ENCODE measurements around the gene ELOVL7. TPM values are rescaled to one million over a fixed set of nuclear protein-coding genes. Genes with fewer than 3 reads are reported as not detected.

The ELOVL7 gene
- total and polyA plus RNA-seq, 10 of the 15 experiments (the other 5 are each of a cell fraction or from before 2014, with no cell fraction given) = 0.26 to 1.2 (median 0.92) TPM

DNA sequence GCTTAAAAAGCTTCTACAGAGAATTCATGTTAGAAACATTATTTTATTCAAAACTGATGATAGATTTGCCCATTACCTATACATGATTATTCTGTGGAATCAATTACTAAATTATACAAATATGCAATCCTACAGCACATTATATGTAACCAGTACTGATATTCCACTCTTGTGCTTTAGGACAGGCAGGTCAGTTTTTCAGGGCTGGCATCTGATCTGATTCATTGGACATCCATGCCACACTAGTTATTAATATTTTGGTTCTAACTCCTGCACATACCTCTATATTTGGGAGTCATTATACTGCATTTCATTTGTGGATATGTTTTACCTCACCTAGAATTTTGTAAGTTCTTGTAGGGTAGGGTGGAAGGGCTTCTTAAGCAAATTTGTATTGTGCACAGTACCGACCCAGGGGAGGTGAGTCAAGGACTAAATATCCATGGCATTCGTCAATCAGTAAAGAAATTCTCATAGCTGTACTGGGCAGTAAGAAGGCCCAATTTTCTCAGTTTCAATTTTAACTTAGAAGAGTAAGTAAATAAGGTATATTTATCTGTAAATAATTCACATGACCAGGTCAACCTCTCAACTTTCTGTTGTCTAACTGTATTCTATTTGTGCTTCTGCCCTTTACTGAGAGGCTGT, 33.5 kb downstream of the ELOVL7 start (continued):
- TF ChIP-seq, protein P1, sequence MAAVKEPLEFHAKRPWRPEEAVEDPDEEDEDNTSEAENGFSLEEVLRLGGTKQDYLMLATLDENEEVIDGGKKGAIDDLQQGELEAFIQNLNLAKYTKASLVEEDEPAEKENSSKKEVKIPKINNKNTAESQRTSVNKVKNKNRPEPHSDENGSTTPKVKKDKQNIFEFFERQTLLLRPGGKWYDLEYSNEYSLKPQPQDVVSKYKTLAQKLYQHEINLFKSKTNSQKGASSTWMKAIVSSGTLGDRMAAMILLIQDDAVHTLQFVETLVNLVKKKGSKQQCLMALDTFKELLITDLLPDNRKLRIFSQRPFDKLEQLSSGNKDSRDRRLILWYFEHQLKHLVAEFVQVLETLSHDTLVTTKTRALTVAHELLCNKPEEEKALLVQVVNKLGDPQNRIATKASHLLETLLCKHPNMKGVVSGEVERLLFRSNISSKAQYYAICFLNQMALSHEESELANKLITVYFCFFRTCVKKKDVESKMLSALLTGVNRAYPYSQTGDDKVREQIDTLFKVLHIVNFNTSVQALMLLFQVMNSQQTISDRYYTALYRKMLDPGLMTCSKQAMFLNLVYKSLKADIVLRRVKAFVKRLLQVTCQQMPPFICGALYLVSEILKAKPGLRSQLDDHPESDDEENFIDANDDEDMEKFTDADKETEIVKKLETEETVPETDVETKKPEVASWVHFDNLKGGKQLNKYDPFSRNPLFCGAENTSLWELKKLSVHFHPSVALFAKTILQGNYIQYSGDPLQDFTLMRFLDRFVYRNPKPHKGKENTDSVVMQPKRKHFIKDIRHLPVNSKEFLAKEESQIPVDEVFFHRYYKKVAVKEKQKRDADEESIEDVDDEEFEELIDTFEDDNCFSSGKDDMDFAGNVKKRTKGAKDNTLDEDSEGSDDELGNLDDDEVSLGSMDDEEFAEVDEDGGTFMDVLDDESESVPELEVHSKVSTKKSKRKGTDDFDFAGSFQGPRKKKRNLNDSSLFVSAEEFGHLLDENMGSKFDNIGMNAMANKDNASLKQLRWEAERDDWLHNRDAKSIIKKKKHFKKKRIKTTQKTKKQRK (IDR thresholded peaks at IDR 0.05; ENCODE audit: low read depth, low read length) = no peak
- no peak for TF ChIP-seq TCF3 (IDR thresholded peaks at IDR 0.05; ENCODE audit: borderline replicate concordance, insufficient read depth, low read depth, low read length)
- no peak for TF ChIP-seq SPI1 (IDR thresholded peaks at IDR 0.05; ENCODE audit: borderline replicate concordance, insufficient read depth, low read depth, low read length)
- TF ChIP-seq FOXK2 (IDR thresholded peaks at IDR 0.05) = no peak
- TF ChIP-seq DPF2 (IDR thresholded peaks at IDR 0.05) = no peak

DNA sequence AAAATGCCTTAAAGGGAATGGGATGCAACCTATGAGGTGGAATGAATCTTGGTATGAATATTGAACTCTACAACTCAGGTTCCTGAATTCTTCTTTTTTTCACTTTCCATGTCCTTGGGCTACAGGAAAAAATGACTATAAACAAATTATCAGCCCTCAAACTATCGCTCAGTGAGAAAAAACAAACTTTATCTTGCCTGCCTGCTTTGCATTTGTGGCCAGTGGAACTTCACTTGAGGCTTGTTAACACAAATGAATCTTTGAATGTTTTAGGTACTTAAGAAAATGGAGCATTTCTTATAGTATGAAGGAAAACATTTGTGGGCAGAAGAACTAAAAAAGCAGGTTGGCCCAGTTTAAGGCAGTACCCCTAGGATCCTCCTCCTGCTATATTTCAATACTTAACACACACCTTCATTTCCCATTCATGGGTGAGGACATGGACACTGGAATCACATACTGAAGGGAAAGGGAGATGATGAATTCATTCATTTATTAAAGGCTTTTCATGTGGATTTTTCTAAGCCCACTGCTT, 34.1 kb downstream of the ELOVL7 start:
- Histone ChIP-seq H3K27me3 (replicated peaks in 1 of 2; ENCODE audit: control insufficient read depth in 2 of 2, insufficient read depth in 2 of 2, low read length in 1 of 2) (no peaks in the 10 kb centered on the region), H4K20me1 (ENCODE audit: control insufficient read depth, insufficient read depth) (no peaks in the 10 kb centered on the region), H3K36me3 (ENCODE audit: control insufficient read depth in 2 of 2, insufficient read depth in 2 of 2, low read length in 1 of 2) (no peaks in the 10 kb centered on the region), H3K79me2 (ENCODE audit: control insufficient read depth, insufficient read depth, low read length) (no peaks in the 10 kb centered on the region), H3K27ac (ENCODE audit: control insufficient read depth, insufficient read depth) (no peak overlapping the region), H2AFZ (ENCODE audit: control insufficient read depth, low read depth, low read length) (no peak overlapping the region), H3K4me2 (ENCODE audit: control insufficient read depth, insufficient read depth) (no peak overlapping the region), H3K4me1 (ENCODE audit: control insufficient read depth, insufficient read depth, low read length) (no peaks in the 10 kb centered on the region), H3K4me3 (no peak overlapping the region), H3K9ac (ENCODE audit: control insufficient read depth, insufficient read depth, low read length) (no peak overlapping the region), H3K9me3 (replicated peaks; ENCODE audit: control insufficient read depth, insufficient read depth, low read length) (no peaks in the 10 kb centered on the region)
- no peak for TF ChIP-seq WRNIP1 (IDR thresholded peaks at IDR 0.05; ENCODE audit: borderline replicate concordance, low read depth, low read length)
- TF ChIP-seq PAX8 (IDR thresholded peaks at IDR 0.05) = no peak
- TF ChIP-seq ZNF274 (IDR thresholded peaks at IDR 0.05; ENCODE audit: insufficient read depth, insufficient read length) = no peak
- TF ChIP-seq, protein P2, sequence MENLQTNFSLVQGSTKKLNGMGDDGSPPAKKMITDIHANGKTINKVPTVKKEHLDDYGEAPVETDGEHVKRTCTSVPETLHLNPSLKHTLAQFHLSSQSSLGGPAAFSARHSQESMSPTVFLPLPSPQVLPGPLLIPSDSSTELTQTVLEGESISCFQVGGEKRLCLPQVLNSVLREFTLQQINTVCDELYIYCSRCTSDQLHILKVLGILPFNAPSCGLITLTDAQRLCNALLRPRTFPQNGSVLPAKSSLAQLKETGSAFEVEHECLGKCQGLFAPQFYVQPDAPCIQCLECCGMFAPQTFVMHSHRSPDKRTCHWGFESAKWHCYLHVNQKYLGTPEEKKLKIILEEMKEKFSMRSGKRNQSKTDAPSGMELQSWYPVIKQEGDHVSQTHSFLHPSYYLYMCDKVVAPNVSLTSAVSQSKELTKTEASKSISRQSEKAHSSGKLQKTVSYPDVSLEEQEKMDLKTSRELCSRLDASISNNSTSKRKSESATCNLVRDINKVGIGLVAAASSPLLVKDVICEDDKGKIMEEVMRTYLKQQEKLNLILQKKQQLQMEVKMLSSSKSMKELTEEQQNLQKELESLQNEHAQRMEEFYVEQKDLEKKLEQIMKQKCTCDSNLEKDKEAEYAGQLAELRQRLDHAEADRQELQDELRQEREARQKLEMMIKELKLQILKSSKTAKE (IDR thresholded peaks at IDR 0.05; ENCODE audit: low read depth, poor library complexity, severe bottlenecking) = no peak
- TF ChIP-seq ASH2L (IDR thresholded peaks at IDR 0.05; ENCODE audit: borderline replicate concordance, low read depth) = no peak
- FAIRE-seq (no peak), DNase-seq (ENCODE audit: low read depth, low spot score) (no peak), ATAC-seq (no peak)
- intact Hi-C loops (cut with micrococcal nuclease; ENCODE audit: unreplicated experiment) = no loop called here
- SMC1A ChIA-PET (ENCODE audit: uncharacterized antibody, unreplicated experiment) = no interaction called here
- in situ Hi-C loops (cut with MboI) = no loop called here
- CTCF ChIA-PET = no interaction called here
- BruUV-seq (replicated peaks) = no TSS peak
- WGBS (ENCODE audit: insufficient coverage, insufficient replicate concordance, low lambda C conversion rate, missing lambda C conversion rate) = 0% methylated on average over 1 of the region's 1 CpG
- POLR2A ChIA-PET = no interaction called here
- RAD21 ChIA-PET (ENCODE audit: unreplicated experiment) = no interaction called here
